ENCODE results near the gene CNTN4. TPM values are rescaled to one million over a fixed set of nuclear protein-coding genes. Genes with fewer than 3 reads are reported as not detected.

The CNTN4 gene
- total and polyA plus RNA-seq, 7 donors: 0.17 to 3.2 (median 0.42) TPM

- Histone ChIP-seq H3K4me3 (no peak overlapping the region), H3K9me3 (no peaks in the 10 kb centered on the region), H3K36me3 (ENCODE audit: insufficient read depth in 1 of 2, low read depth in 1 of 2) (no peaks in the 10 kb centered on the region), H3K27ac (no peak overlapping the region), H3K27me3 (ENCODE audit: insufficient read depth in 3 of 3, low read length in 2 of 3) (no peaks in the 10 kb centered on the region), H3K4me1 (no peaks in the 10 kb centered on the region)
- intact Hi-C loops (cut with DNase I): no loop called here
- 80 to 86% (median 81%) methylated on average over 2 of the region's 2 CpGs for WGBS, 3 donors
- no peak for DNase-seq
- ATAC-seq: no peak
- TF ChIP-seq, protein P1, sequence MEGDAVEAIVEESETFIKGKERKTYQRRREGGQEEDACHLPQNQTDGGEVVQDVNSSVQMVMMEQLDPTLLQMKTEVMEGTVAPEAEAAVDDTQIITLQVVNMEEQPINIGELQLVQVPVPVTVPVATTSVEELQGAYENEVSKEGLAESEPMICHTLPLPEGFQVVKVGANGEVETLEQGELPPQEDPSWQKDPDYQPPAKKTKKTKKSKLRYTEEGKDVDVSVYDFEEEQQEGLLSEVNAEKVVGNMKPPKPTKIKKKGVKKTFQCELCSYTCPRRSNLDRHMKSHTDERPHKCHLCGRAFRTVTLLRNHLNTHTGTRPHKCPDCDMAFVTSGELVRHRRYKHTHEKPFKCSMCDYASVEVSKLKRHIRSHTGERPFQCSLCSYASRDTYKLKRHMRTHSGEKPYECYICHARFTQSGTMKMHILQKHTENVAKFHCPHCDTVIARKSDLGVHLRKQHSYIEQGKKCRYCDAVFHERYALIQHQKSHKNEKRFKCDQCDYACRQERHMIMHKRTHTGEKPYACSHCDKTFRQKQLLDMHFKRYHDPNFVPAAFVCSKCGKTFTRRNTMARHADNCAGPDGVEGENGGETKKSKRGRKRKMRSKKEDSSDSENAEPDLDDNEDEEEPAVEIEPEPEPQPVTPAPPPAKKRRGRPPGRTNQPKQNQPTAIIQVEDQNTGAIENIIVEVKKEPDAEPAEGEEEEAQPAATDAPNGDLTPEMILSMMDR (IDR thresholded peaks at IDR 0.05): no peak
Observed at GRCh38 chr3:2211568-2211967, 112.9 kb downstream of the CNTN4 start.

DNA sequence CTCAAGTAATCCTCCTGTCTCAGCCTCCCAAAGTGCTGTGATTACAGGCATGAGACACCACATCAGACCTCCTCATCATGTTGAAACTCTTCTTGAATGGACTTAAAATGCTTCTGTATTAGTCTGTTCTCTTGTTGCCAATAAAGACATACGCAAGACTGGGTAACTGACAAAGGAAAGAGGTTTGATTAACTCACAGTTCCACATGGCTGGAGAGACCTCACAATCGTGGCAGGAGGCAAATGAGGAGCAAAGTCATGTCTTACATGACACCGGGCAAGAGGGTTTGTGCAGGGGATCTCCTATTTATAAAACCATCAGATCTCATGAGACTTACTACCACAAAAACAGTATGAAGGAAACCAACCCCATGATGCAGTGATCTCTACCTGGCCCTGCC lies 113.5 kb downstream of the CNTN4 start:
- ATAC-seq (no peak), DNase-seq (no peak)
- no peaks in the 10 kb centered on the region for H3K36me3 ChIP-seq (ENCODE audit: insufficient read depth in 1 of 2, low read depth in 1 of 2)
- TF ChIP-seq, protein P1 (IDR thresholded peaks at IDR 0.05): no peak
- H3K4me1 ChIP-seq: no peaks in the 10 kb centered on the region
- WGBS, 3 donors: 70 to 79% (median 70%) methylated on average over 3 of the region's 3 CpGs
- H3K9me3 ChIP-seq: no peaks in the 10 kb centered on the region
- H3K27ac ChIP-seq: no peak overlapping the region
- H3K27me3 ChIP-seq (ENCODE audit: insufficient read depth in 3 of 3, low read length in 2 of 3): no peaks in the 10 kb centered on the region
- intact Hi-C loops (cut with DNase I): no loop called here
- no peak overlapping the region for H3K4me3 ChIP-seq

- no peak overlapping the region for H3K4me3 ChIP-seq
- H3K36me3 ChIP-seq (ENCODE audit: insufficient read depth in 1 of 2, low read depth in 1 of 2): no peaks in the 10 kb centered on the region
- no peak overlapping the region for H3K27ac ChIP-seq
- no peak for ATAC-seq
- 75 to 81% (median 77%) methylated on average over 4 of the region's 4 CpGs for WGBS, 3 donors
- no peaks in the 10 kb centered on the region for H3K9me3 ChIP-seq
- DNase-seq: no peak
- TF ChIP-seq, protein P1 (IDR thresholded peaks at IDR 0.05): no peak
- intact Hi-C loops (cut with DNase I): no loop called here
- H3K4me1 ChIP-seq: no peaks in the 10 kb centered on the region
- H3K27me3 ChIP-seq (ENCODE audit: insufficient read depth in 3 of 3, low read length in 2 of 3): no peaks in the 10 kb centered on the region
Observed at GRCh38 chr3:2218375-2218774, 119.7 kb downstream of the CNTN4 start.

GRCh38 chr3:2218816-2219215 lies 120.2 kb downstream of the CNTN4 start:
- no peak for ATAC-seq
- Histone ChIP-seq H3K27ac (no peak overlapping the region), H3K9me3 (no peaks in the 10 kb centered on the region), H3K4me3 (no peak overlapping the region), H3K4me1 (no peaks in the 10 kb centered on the region), H3K27me3 (ENCODE audit: insufficient read depth in 3 of 3, low read length in 2 of 3) (no peaks in the 10 kb centered on the region), H3K36me3 (ENCODE audit: insufficient read depth in 1 of 2, low read depth in 1 of 2) (no peaks in the 10 kb centered on the region)
- TF ChIP-seq, protein P1 (IDR thresholded peaks at IDR 0.05): no peak
- WGBS, 3 donors: 25 to 54% (median 52%) methylated on average over 2 of the region's 2 CpGs
- intact Hi-C loops (cut with DNase I): no loop called here
- DNase-seq: no peak

DNA sequence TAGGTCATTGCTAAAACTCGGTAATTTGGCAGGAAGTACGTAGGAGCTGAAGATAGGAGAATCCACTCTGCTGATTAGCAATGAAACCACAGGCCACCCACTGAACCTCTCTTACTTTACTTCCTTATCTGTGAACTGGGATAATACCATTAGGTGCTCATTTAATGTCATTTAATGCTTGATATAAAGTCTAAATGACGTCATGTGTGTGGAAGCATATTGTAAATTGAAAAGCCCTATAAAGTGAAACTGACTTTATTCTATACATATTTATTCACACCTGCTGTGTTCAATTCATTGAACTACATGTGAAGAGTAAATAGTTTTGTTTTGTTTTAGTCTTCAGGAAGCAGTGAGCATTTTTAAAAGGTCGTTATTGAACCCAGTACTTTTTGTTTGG lies 137.5 kb downstream of the CNTN4 start:
- intact Hi-C loops (cut with DNase I): no loop called here
- TF ChIP-seq, protein P1 (IDR thresholded peaks at IDR 0.05): no peak
- H3K27me3 ChIP-seq (ENCODE audit: insufficient read depth in 3 of 3, low read length in 2 of 3): no peaks in the 10 kb centered on the region
- 67 to 70% (median 67%) methylated on average over 4 of the region's 4 CpGs for WGBS, 3 donors
- no peaks in the 10 kb centered on the region for H3K36me3 ChIP-seq (ENCODE audit: insufficient read depth in 1 of 2, low read depth in 1 of 2)
- no peak overlapping the region for H3K4me3 ChIP-seq
- H3K4me1 ChIP-seq: no peaks in the 10 kb centered on the region
- no peak for ATAC-seq
- H3K27ac ChIP-seq: no peak overlapping the region
- DNase-seq: no peak
- no peaks in the 10 kb centered on the region for H3K9me3 ChIP-seq

All from psoas muscle (tissue), 8 donors.